GM21526 (cell line): ENCODE results near the gene NUDT14.

ENCODE experiments used
- ATAC-seq: cut with Tn5 transposase; IDR thresholded peaks from one replicate; pipeline ENCODE4 v1.9.1; 2021; ENCODE audit warnings: moderate library complexity; ENCODE audit not compliant: unreplicated experiment, low FRiP score

The NUDT14 gene

GRCh38 chr14:105178069-105178867, 2.8 kb downstream of the NUDT14 start:
- ATAC-seq: no peak

- ATAC-seq: no peak
These were observed 4.0 kb downstream of the NUDT14 start for GRCh38 chr14:105177082-105177481.

DNA sequence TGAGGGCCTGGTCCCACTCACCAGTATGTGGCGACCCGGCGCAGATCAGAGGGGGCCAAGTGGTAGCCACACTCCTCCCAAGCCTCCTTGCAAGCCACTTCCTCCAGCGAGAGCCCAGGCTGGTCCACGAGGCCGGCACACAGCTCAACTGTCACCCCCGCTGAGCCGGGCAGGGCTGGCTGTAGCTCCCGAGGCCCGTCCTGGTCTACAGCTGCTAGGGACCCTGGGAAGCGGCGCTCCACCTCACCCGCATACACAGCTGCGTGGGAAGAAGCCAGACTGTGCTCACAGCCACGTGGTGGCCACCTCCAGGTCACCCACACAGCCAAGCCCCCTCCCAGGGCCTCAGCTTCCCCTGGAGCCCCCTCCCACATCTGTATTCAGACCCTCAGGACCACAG, 4.6 kb downstream of the NUDT14 start:
- ATAC-seq: no peak

- ATAC-seq: no peak
These were observed 6.9 kb downstream of the NUDT14 start for GRCh38 chr14:105173901-105174894.

GRCh38 chr14:105173145-105173544, 8.0 kb downstream of the NUDT14 start:
- ATAC-seq: no peak

- no peak for ATAC-seq
These were observed 8.6 kb downstream of the NUDT14 start for GRCh38 chr14:105172476-105172875.

DNA sequence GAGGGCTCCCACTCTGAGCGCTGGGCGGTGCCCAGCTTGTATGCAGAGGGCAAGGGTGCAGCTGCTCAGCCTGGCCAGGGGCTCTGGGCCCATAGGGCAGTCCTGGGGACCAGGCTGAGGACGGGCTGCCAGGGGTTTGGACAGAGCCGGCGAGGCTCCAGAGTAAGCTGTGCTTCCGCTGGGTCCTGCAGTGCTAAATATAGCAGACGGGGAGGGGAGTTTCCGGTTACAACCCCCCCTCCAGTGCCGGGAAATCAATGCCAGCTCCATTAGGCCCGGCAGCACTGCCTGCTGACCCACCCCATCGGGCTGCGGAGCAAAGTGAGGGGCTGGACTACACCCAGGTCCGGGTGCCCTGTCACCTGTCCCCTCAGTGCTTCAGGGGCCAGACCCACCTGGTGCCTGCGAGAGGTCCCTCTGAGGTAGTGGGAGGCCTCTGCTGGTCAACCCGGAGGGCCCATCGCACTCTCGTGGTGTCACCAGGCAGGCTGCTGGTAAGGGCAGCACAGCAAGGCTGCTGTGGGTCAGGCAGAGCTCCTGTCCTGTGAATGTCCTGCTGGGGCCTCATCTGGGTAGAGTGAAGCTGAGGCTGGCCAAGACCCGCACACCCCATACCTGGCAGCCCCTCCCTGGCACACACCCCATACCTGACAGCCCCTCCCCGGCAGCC, 10.0 kb downstream of the NUDT14 start:
- no peak for ATAC-seq

DNA sequence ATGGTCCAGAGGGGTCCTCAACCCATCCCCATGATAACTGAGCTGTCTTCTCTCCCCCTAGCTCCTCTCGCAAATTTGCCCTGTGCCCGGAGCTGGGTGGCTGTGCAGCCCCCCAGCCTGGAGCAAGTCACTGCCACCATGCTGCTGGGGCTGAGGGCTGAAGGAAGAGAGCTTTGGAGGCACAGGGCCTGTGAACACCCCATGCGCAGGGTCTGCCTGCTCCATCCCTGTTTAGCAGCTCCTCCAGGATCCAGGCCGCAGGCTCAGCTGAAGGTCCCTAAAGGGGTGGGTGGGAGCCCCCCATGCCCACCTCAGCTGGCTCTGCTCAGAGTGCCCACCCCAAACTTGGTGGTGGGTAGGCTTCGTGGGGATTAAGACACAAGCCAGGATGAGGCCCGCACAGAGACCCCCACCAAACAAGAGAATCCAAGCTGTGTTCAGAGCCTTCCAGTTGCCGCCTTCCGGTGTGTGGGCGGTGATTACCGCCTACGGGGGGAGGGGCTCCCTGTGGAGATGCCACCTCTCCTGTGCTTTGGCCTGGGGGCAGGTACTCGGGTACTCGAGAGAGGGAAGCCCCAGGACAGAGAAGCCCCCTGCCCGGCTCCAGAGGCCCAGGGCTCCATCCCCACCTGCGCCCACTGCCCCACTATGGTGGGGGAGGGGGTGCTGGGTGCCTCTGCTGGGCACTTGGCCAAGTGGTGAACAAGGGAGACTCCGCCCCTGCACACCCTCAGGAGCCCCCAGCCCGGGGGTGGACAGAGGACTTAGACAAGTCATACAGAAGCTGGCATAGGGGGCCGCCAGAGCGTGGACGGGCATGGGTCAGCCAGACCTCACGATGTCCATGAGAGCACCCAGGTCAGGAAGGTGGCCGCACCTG, 11.1 kb downstream of the NUDT14 start:
- ATAC-seq: no peak

- ATAC-seq: no peak
These were observed 12.1 kb downstream of the NUDT14 start for GRCh38 chr14:105168979-105169507.

DNA sequence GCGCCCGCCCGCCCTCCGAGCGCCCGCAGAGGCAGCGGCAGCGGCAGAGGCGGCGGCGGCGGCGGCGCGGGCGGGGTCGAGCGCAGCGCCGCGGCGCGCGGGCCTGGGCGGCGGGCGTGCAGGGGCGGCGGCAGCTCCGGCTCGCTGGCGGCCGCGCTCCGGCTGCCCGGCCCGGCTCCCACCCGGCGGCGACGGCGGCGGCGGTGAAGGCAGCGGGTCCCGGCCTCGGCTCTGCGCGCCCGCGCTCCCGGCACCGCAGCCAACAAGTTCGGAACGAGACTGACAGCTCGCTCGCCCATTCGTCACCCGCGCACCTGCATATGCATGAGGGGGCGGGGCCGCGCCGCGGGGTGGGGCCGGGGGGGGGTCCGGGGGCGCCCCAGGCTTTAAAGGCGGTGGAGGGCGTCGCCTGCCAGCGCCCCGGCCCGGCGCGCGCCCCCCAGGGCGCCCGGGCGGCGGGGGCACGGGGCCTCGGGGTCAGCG, 12.6 kb downstream of the NUDT14 start, which contains the start of gene JAG2:
JAG2 (minus strand) TSS at position 281 of the 483 bp plus-strand sequence. CDS start 356 bp downstream, outside the sequence.
- ATAC-seq: no peak

DNA sequence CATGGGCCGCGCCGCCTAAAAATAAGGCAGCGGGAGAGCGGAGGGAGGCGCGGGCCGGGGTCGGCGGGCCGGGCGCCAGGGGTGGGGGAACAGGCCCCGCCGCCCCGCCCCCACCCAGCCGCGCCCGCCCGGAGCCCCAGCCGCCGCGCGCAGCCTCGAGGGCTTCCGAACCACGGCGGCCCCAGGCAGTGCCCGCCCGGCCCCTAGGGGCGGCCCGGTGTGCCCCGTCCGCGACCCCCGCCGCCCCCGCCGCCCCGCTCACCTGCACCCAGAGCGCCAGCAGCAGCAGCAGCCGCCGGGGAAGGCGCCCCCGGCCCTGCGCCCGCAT, 13.1 kb downstream of the NUDT14 start:
- no peak for ATAC-seq

GRCh38 chr14:105167303-105168092, 13.6 kb downstream of the NUDT14 start:
- no peak for ATAC-seq

DNA sequence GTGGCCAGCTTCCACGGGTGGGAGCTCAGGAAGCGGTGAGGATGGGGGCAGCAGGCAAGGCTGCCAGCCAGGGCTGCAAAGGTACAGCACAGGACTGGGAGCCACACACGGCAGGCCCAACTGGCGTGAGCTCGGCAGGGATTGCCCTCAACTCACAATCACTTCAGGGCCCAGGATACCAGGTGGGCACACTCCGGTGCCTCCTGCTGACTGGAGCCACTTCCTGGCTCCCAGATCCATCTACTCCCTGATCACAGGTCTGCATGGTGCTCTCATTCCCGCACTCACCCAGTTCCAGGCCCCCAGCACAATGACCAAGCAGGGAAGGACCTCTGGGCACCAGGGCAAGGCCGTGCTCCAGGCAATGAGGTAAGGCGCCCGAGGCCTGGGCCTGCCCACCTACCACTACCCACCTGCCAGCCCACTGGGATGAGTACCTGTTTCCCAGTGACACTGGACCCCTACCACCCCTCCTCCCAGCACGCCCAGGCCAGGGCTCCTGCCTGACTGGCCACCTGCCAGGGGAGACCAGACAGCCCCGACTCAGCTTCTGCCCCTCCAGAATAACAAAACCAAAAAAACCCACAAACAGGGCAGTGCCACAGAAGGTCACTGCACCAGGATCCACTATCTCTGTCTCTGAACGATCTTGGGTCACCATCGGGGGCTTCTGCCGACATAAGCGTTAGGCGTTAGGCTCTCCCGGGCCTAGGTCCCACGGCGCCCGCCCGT, 14.4 kb downstream of the NUDT14 start:
- no peak for ATAC-seq

GRCh38 chr14:105165761-105166485, 15.2 kb downstream of the NUDT14 start:
- ATAC-seq: no peak

GRCh38 chr14:105165134-105165704, 15.9 kb downstream of the NUDT14 start:
- ATAC-seq: no peak

DNA sequence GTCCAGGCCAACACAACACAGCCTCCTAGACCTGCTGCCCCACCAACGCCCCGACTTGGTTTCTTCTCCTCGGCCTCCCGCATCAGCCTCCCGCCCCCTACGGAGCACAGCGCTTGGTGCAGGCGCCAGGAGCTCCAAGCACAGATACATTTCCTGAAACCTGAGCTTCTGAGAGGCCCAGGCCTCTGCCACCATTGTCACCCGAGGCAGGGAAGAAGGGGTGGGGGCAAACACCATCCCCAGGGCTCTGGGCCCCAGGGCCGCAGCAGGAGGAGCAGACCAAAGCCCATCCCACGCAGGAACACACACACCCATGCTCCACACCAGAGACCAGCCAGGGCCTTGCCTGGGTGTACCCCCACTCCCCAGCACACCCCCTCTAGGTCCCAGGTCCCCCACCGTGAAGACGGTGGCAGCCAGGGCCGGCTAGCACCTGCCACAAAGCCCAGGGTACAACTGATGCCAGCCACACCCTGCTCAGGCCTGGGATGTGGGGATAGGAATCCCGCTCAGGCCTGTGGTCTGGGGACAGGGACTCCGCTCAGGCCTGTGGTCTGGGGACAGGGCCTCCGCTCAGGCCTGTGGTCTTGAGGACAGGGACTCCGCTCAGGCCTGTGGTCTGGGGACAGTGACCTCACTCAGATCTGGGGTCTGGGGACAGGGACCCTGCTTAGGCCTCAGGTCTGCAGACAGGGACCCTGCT, 17.9 kb downstream of the NUDT14 start:
- no peak for ATAC-seq

- ATAC-seq: no peak
These were observed 18.5 kb downstream of the NUDT14 start for GRCh38 chr14:105162669-105162979.
